Central memory CD8-positive, alpha-beta T cell (primary cell): ENCODE measurements around the gene FOXI1.
"Not testable (repeated sequence)": the region's sequence is repeated elsewhere in the genome, so short reads cannot be mapped to it uniquely, and the experiment has no call there.

ENCODE experiments used
- ATAC-seq: fragments of 150-1000 bp; cut with Tn5 transposase; replicated peaks from 2 replicates; pipeline ENCODE4 v1.10.0; 2022; ENCODE audit warnings: mild to moderate bottlenecking, moderate FRiP score, moderate number of reproducible peaks; ENCODE audit not compliant: poor library complexity, severe bottlenecking; ENCODE audit errors: extremely low read depth
- DNase-seq, 2 donors: peaks; one replicate each; pipeline ENCODE4 v3.0.0; 2021; ENCODE audit warnings: low spot score in 2 of 2
- H3K27ac Mint-ChIP-seq: one replicate; pipeline ENCODE4 v1.8.0; 2022; ENCODE audit warnings: low read depth, mild to moderate bottlenecking, moderate library complexity, mixed read lengths
- H3K27me3 Mint-ChIP-seq: one replicate; pipeline ENCODE4 v1.8.0; 2022; ENCODE audit warnings: mixed read lengths
- H3K36me3 Mint-ChIP-seq: one replicate; pipeline ENCODE4 v1.8.0; 2022; ENCODE audit warnings: mild to moderate bottlenecking, moderate library complexity, mixed read lengths; ENCODE audit not compliant: insufficient read depth
- H3K4me1 Mint-ChIP-seq: one replicate; pipeline ENCODE4 v1.8.0; 2022; ENCODE audit warnings: mixed read lengths
- H3K4me3 Mint-ChIP-seq: one replicate; pipeline ENCODE4 v1.8.0; 2022; ENCODE audit warnings: mild to moderate bottlenecking, moderate library complexity, mixed read lengths
- H3K9me3 Mint-ChIP-seq: one replicate; pipeline ENCODE4 v1.8.0; 2022; ENCODE audit warnings: mixed read lengths

Gene FOXI1

GRCh38 chr5:170138273-170138672, 32.6 kb downstream of the FOXI1 start:
- Mint-ChIP-seq H3K4me3 (no peak overlapping the region), H3K9me3 (no peaks in the 10 kb centered on the region), H3K27ac (no peak overlapping the region), H3K4me1 (no peaks in the 10 kb centered on the region), H3K27me3 (peaks cover 33% of the 10 kb centered on the region), H3K36me3 (no peaks in the 10 kb centered on the region)
- DNase-seq (no peak), ATAC-seq (no peak)

GRCh38 chr5:170139786-170140335, 34.2 kb downstream of the FOXI1 start:
- ATAC-seq, result no peak
- no peaks in the 10 kb centered on the region for H3K4me1 Mint-ChIP-seq
- DNase-seq, result no peak
- no peak overlapping the region for H3K4me3 Mint-ChIP-seq
- H3K36me3 Mint-ChIP-seq, result no peaks in the 10 kb centered on the region
- H3K9me3 Mint-ChIP-seq, result no peaks in the 10 kb centered on the region
- H3K27ac Mint-ChIP-seq, result no peak overlapping the region
- peaks cover 17% of the 10 kb centered on the region for H3K27me3 Mint-ChIP-seq

- DNase-seq, ATAC-seq, H3K4me1 Mint-ChIP-seq, H3K9me3 Mint-ChIP-seq, H3K4me3 Mint-ChIP-seq, H3K36me3 Mint-ChIP-seq, H3K27me3 Mint-ChIP-seq, H3K27ac Mint-ChIP-seq: not testable (repeated sequence)
Observed at GRCh38 chr5:170141196-170141595, 35.5 kb downstream of the FOXI1 start.

GRCh38 chr5:170141636-170142035, 35.9 kb downstream of the FOXI1 start:
- no peaks in the 10 kb centered on the region for H3K4me1 Mint-ChIP-seq
- DNase-seq (no peak), ATAC-seq (no peak)
- H3K36me3 Mint-ChIP-seq, result no peaks in the 10 kb centered on the region
- no peaks in the 10 kb centered on the region for H3K9me3 Mint-ChIP-seq
- peaks cover 1% of the 10 kb centered on the region for H3K27me3 Mint-ChIP-seq
- H3K27ac Mint-ChIP-seq, result no peak overlapping the region
- H3K4me3 Mint-ChIP-seq, result no peak overlapping the region

GRCh38 chr5:170142196-170142595, 36.5 kb downstream of the FOXI1 start:
- peaks cover 1% of the 10 kb centered on the region for H3K27me3 Mint-ChIP-seq
- H3K36me3 Mint-ChIP-seq, result no peaks in the 10 kb centered on the region
- H3K4me1 Mint-ChIP-seq, result no peaks in the 10 kb centered on the region
- no peak overlapping the region for H3K27ac Mint-ChIP-seq
- DNase-seq (no peak), ATAC-seq (no peak)
- no peak overlapping the region for H3K4me3 Mint-ChIP-seq
- H3K9me3 Mint-ChIP-seq, result no peaks in the 10 kb centered on the region

- Mint-ChIP-seq H3K9me3 (no peaks in the 10 kb centered on the region), H3K4me3 (no peak overlapping the region)
Observed at GRCh38 chr5:170143091-170143490, 37.4 kb downstream of the FOXI1 start.

GRCh38 chr5:170143710-170144109, 38.0 kb downstream of the FOXI1 start:
- no peaks in the 10 kb centered on the region for H3K4me1 Mint-ChIP-seq
- ATAC-seq (no peak), DNase-seq (no peak)
- H3K27me3 Mint-ChIP-seq, result peaks cover 17% of the 10 kb centered on the region
- H3K9me3 Mint-ChIP-seq, result no peaks in the 10 kb centered on the region
- no peak overlapping the region for H3K4me3 Mint-ChIP-seq
- no peaks in the 10 kb centered on the region for H3K36me3 Mint-ChIP-seq
- no peak overlapping the region for H3K27ac Mint-ChIP-seq

More at GRCh38 chr5:170143091-170143490, 37.4 kb downstream of the FOXI1 start:
- Mint-ChIP-seq H3K27me3 (peaks cover 10% of the 10 kb centered on the region), H3K4me1 (no peaks in the 10 kb centered on the region), H3K36me3 (no peaks in the 10 kb centered on the region), H3K27ac (no peak overlapping the region)
- DNase-seq (no peak), ATAC-seq (no peak)

- H3K27ac Mint-ChIP-seq, result no peak overlapping the region
- H3K4me3 Mint-ChIP-seq, result no peak overlapping the region
- peaks cover 24% of the 10 kb centered on the region for H3K27me3 Mint-ChIP-seq
- no peaks in the 10 kb centered on the region for H3K36me3 Mint-ChIP-seq
- ATAC-seq, result no peak
- no peaks in the 10 kb centered on the region for H3K9me3 Mint-ChIP-seq
- H3K4me1 Mint-ChIP-seq, result no peaks in the 10 kb centered on the region
- DNase-seq, result no peak
Observed at GRCh38 chr5:170144286-170145023, 38.8 kb downstream of the FOXI1 start.

- no peak overlapping the region for H3K27ac Mint-ChIP-seq
- H3K4me3 Mint-ChIP-seq, result no peak overlapping the region
- ATAC-seq (no peak), DNase-seq (no peak)
- no peaks in the 10 kb centered on the region for H3K9me3 Mint-ChIP-seq
- peaks cover 26% of the 10 kb centered on the region for H3K27me3 Mint-ChIP-seq
- H3K36me3 Mint-ChIP-seq, result no peaks in the 10 kb centered on the region
- H3K4me1 Mint-ChIP-seq, result no peaks in the 10 kb centered on the region
Observed at GRCh38 chr5:170145462-170145861, 39.8 kb downstream of the FOXI1 start.

GRCh38 chr5:170147051-170147752, 41.5 kb downstream of the FOXI1 start:
- Mint-ChIP-seq H3K27me3 (peaks cover 26% of the 10 kb centered on the region), H3K4me1 (no peaks in the 10 kb centered on the region), H3K27ac (no peak overlapping the region), H3K9me3 (no peaks in the 10 kb centered on the region), H3K36me3 (no peaks in the 10 kb centered on the region), H3K4me3 (no peak overlapping the region)
- no peak for DNase-seq
- no peak for ATAC-seq

GRCh38 chr5:170147753-170148264, 42.1 kb downstream of the FOXI1 start:
- no peak overlapping the region for H3K4me3 Mint-ChIP-seq
- no peak for DNase-seq
- no peaks in the 10 kb centered on the region for H3K4me1 Mint-ChIP-seq
- peaks cover 26% of the 10 kb centered on the region for H3K27me3 Mint-ChIP-seq
- H3K9me3 Mint-ChIP-seq, result no peaks in the 10 kb centered on the region
- ATAC-seq, result no peak
- H3K36me3 Mint-ChIP-seq, result no peaks in the 10 kb centered on the region
- no peak overlapping the region for H3K27ac Mint-ChIP-seq

- H3K4me1 Mint-ChIP-seq, result no peaks in the 10 kb centered on the region
- no peaks in the 10 kb centered on the region for H3K36me3 Mint-ChIP-seq
- H3K27me3 Mint-ChIP-seq, result peaks cover 26% of the 10 kb centered on the region
- DNase-seq (no peak), ATAC-seq (no peak)
- no peak overlapping the region for H3K27ac Mint-ChIP-seq
- no peak overlapping the region for H3K4me3 Mint-ChIP-seq
- H3K9me3 Mint-ChIP-seq, result no peaks in the 10 kb centered on the region
Observed at GRCh38 chr5:170148430-170149205, 42.9 kb downstream of the FOXI1 start.
